Neutrophil (primary cell): ENCODE measurements around the gene PDE6H.

ENCODE experiments used
- H3K27ac ChIP-seq: fragments of 200-600 bp; sonication (generic); 2 replicates; pipeline ENCODE4 v1.5.1; 2016; ENCODE audit warnings: mild to moderate bottlenecking, moderate library complexity
- H3K27me3 ChIP-seq: fragments of 200-600 bp; sonication (generic); 2 replicates; pipeline ENCODE4 v1.6.0; 2016; ENCODE audit warnings: mild to moderate bottlenecking
- H3K36me3 ChIP-seq: fragments of 200-600 bp; sonication (generic); 2 replicates; pipeline ENCODE4 v1.5.1; 2017
- H3K4me1 ChIP-seq, 2 experiments: fragments of 200-600 bp in 1 of 2; sonication (generic) in 1 of 2; 1 replicate in 1 of 2; 2 replicates in 1 of 2; pipeline versions ENCODE4 v1.5.1 to v1.6.1; 2013 to 2016; ENCODE audit warnings: low read depth in 1 of 2, low read length in 1 of 2, mild to moderate bottlenecking in 1 of 2, moderate library complexity in 1 of 2; ENCODE audit not compliant: control insufficient read depth in 1 of 2, insufficient read depth in 1 of 2
- H3K4me3 ChIP-seq, 2 experiments: fragments of 200-600 bp in 1 of 2; sonication (generic) in 1 of 2; 1 replicate in 1 of 2; 2 replicates in 1 of 2; pipeline ENCODE4 v1.5.1; 2013 to 2016; ENCODE audit warnings: low read depth in 1 of 2, low read length in 1 of 2, mild to moderate bottlenecking in 1 of 2, moderate library complexity in 1 of 2
- H3K9me3 ChIP-seq: fragments of 200-600 bp; sonication (generic); 2 replicates; pipeline ENCODE4 v1.5.1; 2016
- TF ChIP-seq, protein P1 (sequence below): fragments of 200-600 bp; sonication (generic); IDR thresholded peaks from 2 replicates; pipeline ENCODE4 v1.5.1; 2016; ENCODE audit warnings: antibody characterized with exemption

PDE6H gene

DNA sequence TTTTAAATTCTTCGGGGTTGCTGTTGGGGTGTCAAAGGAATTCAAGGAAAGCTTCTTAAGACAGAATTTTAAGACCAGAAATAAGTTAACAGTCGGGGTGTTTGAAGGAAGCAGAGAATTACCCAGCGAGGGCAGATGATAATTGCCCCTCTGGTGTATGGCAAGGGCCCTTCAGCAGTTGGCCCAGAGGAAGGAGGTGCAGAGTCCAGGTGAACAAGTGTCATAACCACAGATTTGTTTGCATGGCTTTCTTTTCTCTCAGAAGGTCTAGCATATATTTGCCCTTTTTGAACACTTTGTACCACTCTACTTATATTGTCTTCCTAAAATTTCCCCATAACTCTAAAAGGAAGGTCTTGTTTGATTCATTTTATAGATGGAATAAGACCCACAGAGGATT lies 1.8 kb downstream of the PDE6H start:
- H3K27me3 ChIP-seq: no peaks in the 10 kb centered on the region
- no peaks in the 10 kb centered on the region for H3K9me3 ChIP-seq
- H3K27ac ChIP-seq: peak overlapping the region; percentile 79
- peaks cover 49 to 66% of the 10 kb centered on the region in 2 experiments for H3K4me1 ChIP-seq
- no peak overlapping the region for H3K4me3 ChIP-seq
- H3K36me3 ChIP-seq: no peaks in the 10 kb centered on the region
- TF ChIP-seq, protein P1, sequence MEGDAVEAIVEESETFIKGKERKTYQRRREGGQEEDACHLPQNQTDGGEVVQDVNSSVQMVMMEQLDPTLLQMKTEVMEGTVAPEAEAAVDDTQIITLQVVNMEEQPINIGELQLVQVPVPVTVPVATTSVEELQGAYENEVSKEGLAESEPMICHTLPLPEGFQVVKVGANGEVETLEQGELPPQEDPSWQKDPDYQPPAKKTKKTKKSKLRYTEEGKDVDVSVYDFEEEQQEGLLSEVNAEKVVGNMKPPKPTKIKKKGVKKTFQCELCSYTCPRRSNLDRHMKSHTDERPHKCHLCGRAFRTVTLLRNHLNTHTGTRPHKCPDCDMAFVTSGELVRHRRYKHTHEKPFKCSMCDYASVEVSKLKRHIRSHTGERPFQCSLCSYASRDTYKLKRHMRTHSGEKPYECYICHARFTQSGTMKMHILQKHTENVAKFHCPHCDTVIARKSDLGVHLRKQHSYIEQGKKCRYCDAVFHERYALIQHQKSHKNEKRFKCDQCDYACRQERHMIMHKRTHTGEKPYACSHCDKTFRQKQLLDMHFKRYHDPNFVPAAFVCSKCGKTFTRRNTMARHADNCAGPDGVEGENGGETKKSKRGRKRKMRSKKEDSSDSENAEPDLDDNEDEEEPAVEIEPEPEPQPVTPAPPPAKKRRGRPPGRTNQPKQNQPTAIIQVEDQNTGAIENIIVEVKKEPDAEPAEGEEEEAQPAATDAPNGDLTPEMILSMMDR: no peak

DNA sequence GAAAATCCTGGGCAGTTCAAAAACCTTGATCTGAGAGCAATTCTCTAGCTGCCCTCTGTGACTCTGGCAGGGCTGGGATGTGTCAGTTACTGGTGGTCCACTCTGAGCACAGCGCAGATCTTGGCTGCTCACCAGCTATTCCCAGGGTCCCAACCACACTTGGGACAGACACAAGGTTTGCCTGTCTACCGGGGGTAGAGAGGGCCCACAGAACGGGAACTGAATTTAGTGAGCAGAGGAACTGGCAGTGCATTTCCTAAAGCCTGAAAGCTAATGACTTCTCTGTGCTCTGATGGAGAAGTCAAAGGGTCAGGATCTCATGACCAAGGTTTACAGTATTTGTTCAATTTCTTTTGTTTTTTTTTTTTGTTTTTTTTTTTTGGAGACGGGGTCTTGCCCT lies 2.6 kb downstream of the PDE6H start:
- H3K9me3 ChIP-seq: no peaks in the 10 kb centered on the region
- TF ChIP-seq, protein P1: no peak
- H3K4me3 ChIP-seq: peak overlapping the region in 1 of 2 experiments; percentile 5
- peaks cover 57 to 74% of the 10 kb centered on the region in 2 experiments for H3K4me1 ChIP-seq
- no peaks in the 10 kb centered on the region for H3K36me3 ChIP-seq
- no peaks in the 10 kb centered on the region for H3K27me3 ChIP-seq
- peak overlapping the region; percentile 79 for H3K27ac ChIP-seq

DNA sequence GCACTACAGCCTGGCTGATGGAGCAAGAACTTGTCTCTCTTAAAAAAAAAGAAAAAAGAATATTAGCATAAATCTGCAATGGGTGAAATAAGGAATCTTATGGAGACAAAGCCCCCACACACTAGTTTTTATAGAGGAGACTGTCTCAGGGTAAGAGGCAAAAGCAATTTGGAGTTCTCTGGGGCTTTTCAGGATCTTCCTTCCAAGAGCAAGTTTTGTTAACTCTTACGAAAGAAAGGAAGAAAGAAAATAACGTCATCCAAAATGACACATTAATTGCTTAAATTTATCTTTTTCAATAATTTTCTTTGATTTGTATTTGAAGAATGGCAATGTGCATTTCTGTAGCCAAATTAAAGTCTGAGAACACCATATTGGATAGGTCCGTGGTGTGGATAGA lies 3.8 kb downstream of the PDE6H start:
- no peaks in the 10 kb centered on the region for H3K9me3 ChIP-seq
- peaks cover 69 to 86% of the 10 kb centered on the region in 2 experiments for H3K4me1 ChIP-seq
- peak overlapping the region; percentile 79 for H3K27ac ChIP-seq
- TF ChIP-seq, protein P1: no peak
- no peak overlapping the region for H3K4me3 ChIP-seq
- H3K27me3 ChIP-seq: no peaks in the 10 kb centered on the region
- H3K36me3 ChIP-seq: no peaks in the 10 kb centered on the region

DNA sequence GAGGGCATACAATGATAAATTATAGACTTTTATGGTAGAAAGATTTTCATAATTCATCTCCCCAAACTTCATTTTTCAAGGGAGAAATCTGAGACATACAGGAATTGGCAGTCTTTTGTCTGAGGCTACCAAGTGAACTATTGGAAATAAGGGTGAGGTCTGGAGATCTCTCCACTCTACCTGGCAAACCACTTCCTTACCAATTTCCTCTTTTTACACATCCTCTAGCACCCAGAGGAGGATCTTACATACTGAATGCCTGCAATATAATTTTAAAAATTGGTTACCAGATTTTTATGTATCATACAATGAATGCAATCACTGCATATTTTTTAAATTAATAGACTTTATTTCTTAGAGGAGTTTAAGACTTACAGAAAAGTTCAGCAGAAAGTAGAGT lies 6.6 kb downstream of the PDE6H start:
- H3K4me1 ChIP-seq: peaks cover 83 to 100% of the 10 kb centered on the region in 2 experiments
- no peaks in the 10 kb centered on the region for H3K36me3 ChIP-seq
- H3K27ac ChIP-seq: peak overlapping the region; percentile 82
- no peaks in the 10 kb centered on the region for H3K9me3 ChIP-seq
- TF ChIP-seq, protein P1: no peak
- peak overlapping the region in 1 of 2 experiments; percentile 16 for H3K4me3 ChIP-seq
- no peaks in the 10 kb centered on the region for H3K27me3 ChIP-seq

DNA sequence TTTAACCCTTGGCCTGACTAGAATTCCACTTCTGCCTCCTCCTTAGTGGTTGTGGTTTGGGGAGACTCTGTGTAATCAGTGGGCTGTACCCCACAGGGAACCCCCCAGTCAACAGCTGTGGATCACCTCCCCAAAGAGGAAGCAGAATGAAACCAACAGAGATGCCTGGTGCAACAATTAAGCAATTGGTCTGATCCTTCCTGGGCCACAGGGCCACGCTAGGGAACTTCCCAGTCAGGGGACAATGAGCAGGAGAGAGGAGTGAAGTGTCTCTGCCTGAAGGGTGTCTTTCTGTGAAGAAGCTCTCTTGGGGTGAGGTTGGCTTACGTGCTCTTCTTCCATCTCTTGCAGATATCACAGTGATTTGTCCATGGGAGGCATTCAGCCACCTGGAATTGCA lies 8.2 kb downstream of the PDE6H start:
- no peaks in the 10 kb centered on the region for H3K36me3 ChIP-seq
- no peaks in the 10 kb centered on the region for H3K9me3 ChIP-seq
- peaks cover 81 to 97% of the 10 kb centered on the region in 2 experiments for H3K4me1 ChIP-seq
- TF ChIP-seq, protein P1: no peak
- H3K27ac ChIP-seq: peak overlapping the region; percentile 82
- H3K4me3 ChIP-seq: peak overlapping the region; percentile 41 to 63
- H3K27me3 ChIP-seq: no peaks in the 10 kb centered on the region

DNA sequence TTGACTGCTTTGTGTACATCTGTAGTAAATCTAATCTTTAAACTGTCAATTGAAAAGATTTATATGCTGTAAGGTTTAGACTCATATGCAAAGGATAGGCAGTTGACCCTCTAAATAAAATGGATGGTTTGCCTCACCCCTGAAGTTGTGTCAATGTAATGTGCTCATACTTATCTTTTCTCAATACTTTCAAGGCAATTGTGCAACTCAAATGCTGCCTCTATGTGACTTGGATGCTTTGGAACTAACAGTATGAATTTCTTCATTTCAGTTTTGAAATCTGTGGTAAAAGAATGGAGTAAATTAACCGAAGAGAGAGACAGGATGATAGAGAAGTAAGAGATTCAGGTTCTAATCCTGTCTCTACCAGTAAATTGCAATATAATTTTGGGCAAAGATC lies 9.7 kb downstream of the PDE6H start:
- peak overlapping the region; percentile 82 for H3K27ac ChIP-seq
- peak overlapping the region; percentile 41 to 63 for H3K4me3 ChIP-seq
- TF ChIP-seq, protein P1: no peak
- peaks cover 71 to 87% of the 10 kb centered on the region in 2 experiments for H3K4me1 ChIP-seq
- H3K36me3 ChIP-seq: no peaks in the 10 kb centered on the region
- H3K27me3 ChIP-seq: no peaks in the 10 kb centered on the region
- H3K9me3 ChIP-seq: no peaks in the 10 kb centered on the region
